Mammary epithelial cell (primary cell): ENCODE data around the gene RTN4IP1.
"Not testable (repeated sequence)": the region's sequence is repeated elsewhere in the genome, so short reads cannot be mapped to it uniquely, and the experiment has no call there.

Experiments used
- CTCF ChIP-seq, 2 donors: IDR thresholded peaks in 1 of 2; conservative IDR thresholded peaks in 1 of 2; 2 replicates each; pipeline ENCODE4 v1.5.1; 2011 to 2012; ENCODE audit warnings: inconsistent platforms in 2 of 2, low read length in 2 of 2, mild to moderate bottlenecking in 2 of 2, control low read depth in 1 of 2, low read depth in 1 of 2; ENCODE audit not compliant: insufficient read depth in 1 of 2; ENCODE audit errors: extremely low read depth in 1 of 2
- EZH2 ChIP-seq: IDR thresholded peaks from 2 replicates; pipeline ENCODE4 v1.6.1; 2012; ENCODE audit warnings: low read length, inconsistent platforms, borderline replicate concordance

- not testable (repeated sequence) for TF ChIP-seq CTCF (conservative IDR thresholded peaks at IDR 0.05 in 1 of 2, IDR thresholded peaks at IDR 0.05 in 1 of 2; ENCODE audit: extremely low read depth in 1 of 2, insufficient read depth in 1 of 2, low read depth in 1 of 2, low read length in 2 of 2); EZH2
These were observed 80.3 kb downstream of the RTN4IP1 start for GRCh38 chr6:106548926-106549455.
